ENCODE data around the gene CTDSPL. TPM values are rescaled to one million over a fixed set of nuclear protein-coding genes. Genes with fewer than 3 reads are reported as not detected.

Gene CTDSPL
- total RNA-seq, 1 donor from 2014 or later, result 41.5 TPM

GRCh38 chr3:37926611-37927010 lies 64.9 kb downstream of the CTDSPL start:
- Mint-ChIP-seq H3K27me3 (ENCODE audit: low read depth) (no peaks in the 10 kb centered on the region), H3K4me1 (ENCODE audit: low read depth) (peaks cover 55% of the 10 kb centered on the region), H3K4me3 (ENCODE audit: unreplicated experiment) (no peak overlapping the region), H3K27ac (ENCODE audit: unreplicated experiment) (no peak overlapping the region), H3K9me3 (ENCODE audit: low read depth) (peaks cover 11% of the 10 kb centered on the region), H3K36me3 (ENCODE audit: low read depth) (peaks cover 4% of the 10 kb centered on the region)
- TF ChIP-seq CTCF (IDR thresholded peaks at IDR 0.05), result no peak
- DNase-seq (ENCODE audit: low spot score), result no peak

- no peak overlapping the region for H3K4me3 Mint-ChIP-seq (ENCODE audit: unreplicated experiment)
- peaks cover 4% of the 10 kb centered on the region for H3K36me3 Mint-ChIP-seq (ENCODE audit: low read depth)
- H3K9me3 Mint-ChIP-seq (ENCODE audit: low read depth), result peaks cover 11% of the 10 kb centered on the region
- DNase-seq (ENCODE audit: low spot score), result no peak
- no peak for TF ChIP-seq CTCF (IDR thresholded peaks at IDR 0.05)
- H3K27me3 Mint-ChIP-seq (ENCODE audit: low read depth), result no peaks in the 10 kb centered on the region
- H3K27ac Mint-ChIP-seq (ENCODE audit: unreplicated experiment), result no peak overlapping the region
- peaks cover 40% of the 10 kb centered on the region for H3K4me1 Mint-ChIP-seq (ENCODE audit: low read depth)
Observed at GRCh38 chr3:37930495-37930894, 68.8 kb downstream of the CTDSPL start.

- DNase-seq (ENCODE audit: low spot score), result no peak
- H3K4me1 Mint-ChIP-seq (ENCODE audit: low read depth), result peaks cover 48% of the 10 kb centered on the region
- peaks cover 11% of the 10 kb centered on the region for H3K9me3 Mint-ChIP-seq (ENCODE audit: low read depth)
- TF ChIP-seq CTCF (IDR thresholded peaks at IDR 0.05), result no peak
- H3K27me3 Mint-ChIP-seq (ENCODE audit: low read depth), result no peaks in the 10 kb centered on the region
- no peak overlapping the region for H3K27ac Mint-ChIP-seq (ENCODE audit: unreplicated experiment)
- no peak overlapping the region for H3K4me3 Mint-ChIP-seq (ENCODE audit: unreplicated experiment)
- H3K36me3 Mint-ChIP-seq (ENCODE audit: low read depth), result peaks cover 4% of the 10 kb centered on the region
Observed at GRCh38 chr3:37932505-37932904, 70.8 kb downstream of the CTDSPL start.

GRCh38 chr3:37934631-37935289 lies 73.1 kb downstream of the CTDSPL start:
- Mint-ChIP-seq H3K27me3 (ENCODE audit: low read depth) (no peaks in the 10 kb centered on the region), H3K36me3 (ENCODE audit: low read depth) (no peaks in the 10 kb centered on the region), H3K4me1 (ENCODE audit: low read depth) (peaks cover 67% of the 10 kb centered on the region), H3K9me3 (ENCODE audit: low read depth) (no peaks in the 10 kb centered on the region), H3K27ac (ENCODE audit: unreplicated experiment) (peak overlapping the region; percentile 46), H3K4me3 (ENCODE audit: unreplicated experiment) (no peak overlapping the region)
- no peak for DNase-seq (ENCODE audit: low spot score)
- TF ChIP-seq CTCF (IDR thresholded peaks at IDR 0.05), result no peak

- no peak for TF ChIP-seq CTCF (IDR thresholded peaks at IDR 0.05)
- H3K27ac Mint-ChIP-seq (ENCODE audit: unreplicated experiment), result peak overlapping the region; percentile 92
- H3K27me3 Mint-ChIP-seq (ENCODE audit: low read depth), result no peaks in the 10 kb centered on the region
- DNase-seq (ENCODE audit: low spot score), result no peak
- H3K4me3 Mint-ChIP-seq (ENCODE audit: unreplicated experiment), result peak overlapping the region; percentile 1
- peaks cover 72% of the 10 kb centered on the region for H3K4me1 Mint-ChIP-seq (ENCODE audit: low read depth)
- H3K36me3 Mint-ChIP-seq (ENCODE audit: low read depth), result no peaks in the 10 kb centered on the region
- no peaks in the 10 kb centered on the region for H3K9me3 Mint-ChIP-seq (ENCODE audit: low read depth)
Observed at GRCh38 chr3:37935290-37935668, 73.6 kb downstream of the CTDSPL start.

Data from chondrocyte (in vitro differentiated cells).